ENCODE measurements around the gene SIM1. TPM values are rescaled to one million over a fixed set of nuclear protein-coding genes. Genes with fewer than 3 reads are reported as not detected.

The SIM1 gene
- total RNA-seq, 1 experiment from 2014 or later = not detected

DNA sequence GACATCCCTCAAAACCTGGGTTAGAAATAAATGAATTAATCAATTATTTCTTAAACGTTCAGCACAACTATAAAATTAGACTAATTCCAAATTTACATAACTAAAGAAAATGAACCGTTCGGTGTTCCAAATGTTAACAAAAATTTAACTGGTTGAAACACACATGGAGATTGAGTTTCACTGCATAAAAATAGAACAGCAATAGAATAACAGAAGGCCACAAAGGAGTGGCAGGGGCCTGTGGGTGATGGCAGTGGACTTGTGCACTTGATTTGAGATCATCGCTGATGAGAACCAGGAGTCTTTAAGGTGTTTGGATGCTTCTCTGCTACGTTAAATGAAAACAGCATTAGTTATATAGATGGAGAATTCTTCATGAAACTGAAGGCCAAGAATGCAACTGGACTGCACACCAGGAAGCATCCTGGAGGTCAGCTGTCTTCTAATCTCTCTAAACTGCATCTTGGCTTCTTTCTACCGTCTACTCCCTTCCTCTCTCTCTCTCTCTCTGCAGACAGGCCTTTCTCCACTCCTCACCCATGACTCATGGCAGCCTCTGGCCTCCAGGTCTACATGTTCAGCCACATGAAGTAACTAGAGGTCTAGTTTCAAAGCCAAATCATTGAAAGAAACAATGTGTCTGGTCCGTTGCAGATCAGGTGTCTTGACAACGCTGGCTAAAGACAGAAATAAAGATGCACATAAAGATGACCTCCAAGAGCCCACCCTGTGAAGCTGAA lies 111.3 kb downstream of the SIM1 start:
- H3K4me3 ChIP-seq (ENCODE audit: low read length) = no peak overlapping the region
- 0 out of 2 replicates have a peak overlapping the region, but pooled peaks have one; percentile 13 for H2AFZ ChIP-seq (ENCODE audit: low read length)
- ChIA-PET POLR2A (ENCODE audit: unreplicated experiment) (no interaction called here), CTCF (no interaction called here)
- H3K9ac ChIP-seq (ENCODE audit: low read length) = no peak overlapping the region
- no peak overlapping the region for H3K27ac ChIP-seq (ENCODE audit: low read length)
- no peaks in the 10 kb centered on the region for H3K9me3 ChIP-seq (ENCODE audit: low read length)
- H3K36me3 ChIP-seq (ENCODE audit: low read depth, low read length) = no peaks in the 10 kb centered on the region
- intact Hi-C loops (cut with micrococcal nuclease) = no loop called here
- TF ChIP-seq EZH2phosphoT487 (IDR thresholded peaks at IDR 0.05; ENCODE audit: borderline replicate concordance, low read length) = no peak
- TF ChIP-seq, protein P1, sequence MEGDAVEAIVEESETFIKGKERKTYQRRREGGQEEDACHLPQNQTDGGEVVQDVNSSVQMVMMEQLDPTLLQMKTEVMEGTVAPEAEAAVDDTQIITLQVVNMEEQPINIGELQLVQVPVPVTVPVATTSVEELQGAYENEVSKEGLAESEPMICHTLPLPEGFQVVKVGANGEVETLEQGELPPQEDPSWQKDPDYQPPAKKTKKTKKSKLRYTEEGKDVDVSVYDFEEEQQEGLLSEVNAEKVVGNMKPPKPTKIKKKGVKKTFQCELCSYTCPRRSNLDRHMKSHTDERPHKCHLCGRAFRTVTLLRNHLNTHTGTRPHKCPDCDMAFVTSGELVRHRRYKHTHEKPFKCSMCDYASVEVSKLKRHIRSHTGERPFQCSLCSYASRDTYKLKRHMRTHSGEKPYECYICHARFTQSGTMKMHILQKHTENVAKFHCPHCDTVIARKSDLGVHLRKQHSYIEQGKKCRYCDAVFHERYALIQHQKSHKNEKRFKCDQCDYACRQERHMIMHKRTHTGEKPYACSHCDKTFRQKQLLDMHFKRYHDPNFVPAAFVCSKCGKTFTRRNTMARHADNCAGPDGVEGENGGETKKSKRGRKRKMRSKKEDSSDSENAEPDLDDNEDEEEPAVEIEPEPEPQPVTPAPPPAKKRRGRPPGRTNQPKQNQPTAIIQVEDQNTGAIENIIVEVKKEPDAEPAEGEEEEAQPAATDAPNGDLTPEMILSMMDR (conservative IDR thresholded peaks at IDR 0.05; ENCODE audit: low read depth, low read length) = no peak
- no peak for TF ChIP-seq EZH2 (IDR thresholded peaks at IDR 0.05; ENCODE audit: low read length, unreplicated experiment)
- H4K20me1 ChIP-seq (ENCODE audit: low read length) = no peaks in the 10 kb centered on the region
- no TSS peak for BruUV-seq (replicated peaks)
- H3K79me2 ChIP-seq (ENCODE audit: low read length) = no peaks in the 10 kb centered on the region
- H3K9me2 ChIP-seq (replicated peaks; ENCODE audit: low read length) = no peaks in the 10 kb centered on the region
- no peak overlapping the region for H3K4me2 ChIP-seq (ENCODE audit: low read length)
- ATAC-seq (no peak), DNase-seq (peak; percentile 14)
- H3F3A ChIP-seq (ENCODE audit: low read length, unreplicated experiment) = no peaks in the 10 kb centered on the region
- no peaks in the 10 kb centered on the region for H3K27me3 ChIP-seq (ENCODE audit: low read length)
- 0 out of 2 replicates have a peak, but pooled peaks cover under 1% of the 10 kb centered on the region for H3K4me1 ChIP-seq (ENCODE audit: insufficient read depth, low read length)

DNA sequence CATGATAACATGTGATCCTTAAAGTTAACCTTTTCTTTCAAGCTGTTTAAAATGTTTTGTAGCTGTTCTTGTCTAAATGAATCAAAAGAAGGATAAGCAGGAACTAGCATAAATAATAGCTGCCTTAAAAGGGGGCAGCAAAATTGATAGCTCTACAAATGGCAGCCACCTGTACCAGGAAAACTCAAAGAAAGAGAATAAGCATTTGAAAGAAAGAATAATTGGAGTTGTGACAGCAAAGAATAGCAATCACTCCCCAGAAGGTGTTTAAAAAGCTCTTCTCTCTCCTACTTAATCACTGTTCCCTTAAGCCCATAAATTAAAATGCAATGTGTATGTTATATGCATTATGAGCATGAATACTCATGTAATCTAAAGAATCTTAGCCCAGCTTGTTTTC lies 114.6 kb downstream of the SIM1 start:
- Histone ChIP-seq H2AFZ (ENCODE audit: low read length) (no peak overlapping the region), H3K9ac (ENCODE audit: low read length) (no peak overlapping the region), H3K27ac (ENCODE audit: low read length) (no peak overlapping the region), H4K20me1 (ENCODE audit: low read length) (no peaks in the 10 kb centered on the region), H3K9me3 (ENCODE audit: low read length) (no peaks in the 10 kb centered on the region), H3K4me3 (ENCODE audit: low read length) (no peak overlapping the region), H3F3A (ENCODE audit: low read length, unreplicated experiment) (no peaks in the 10 kb centered on the region), H3K27me3 (ENCODE audit: low read length) (no peaks in the 10 kb centered on the region), H3K9me2 (replicated peaks; ENCODE audit: low read length) (no peaks in the 10 kb centered on the region), H3K36me3 (ENCODE audit: low read depth, low read length) (no peaks in the 10 kb centered on the region), H3K4me2 (ENCODE audit: low read length) (no peak overlapping the region), H3K79me2 (ENCODE audit: low read length) (no peaks in the 10 kb centered on the region), H3K4me1 (ENCODE audit: insufficient read depth, low read length) (peaks cover 28% of the 10 kb centered on the region)
- ChIA-PET POLR2A (ENCODE audit: unreplicated experiment) (interaction anchor here (0.5 kb wide), 1 partner anchor 28 kb away, joined by 3 read pairs; no protein-coding TSS in a partner anchor), CTCF (no interaction called here)
- intact Hi-C loops (cut with micrococcal nuclease) = no loop called here
- DNase-seq = no peak
- BruUV-seq (replicated peaks) = no TSS peak
- no peak for ATAC-seq
- no peak for TF ChIP-seq EZH2 (IDR thresholded peaks at IDR 0.05; ENCODE audit: low read length, unreplicated experiment)
- TF ChIP-seq, protein P1 (conservative IDR thresholded peaks at IDR 0.05; ENCODE audit: low read depth, low read length) = no peak
- TF ChIP-seq EZH2phosphoT487 (IDR thresholded peaks at IDR 0.05; ENCODE audit: borderline replicate concordance, low read length) = no peak

DNA sequence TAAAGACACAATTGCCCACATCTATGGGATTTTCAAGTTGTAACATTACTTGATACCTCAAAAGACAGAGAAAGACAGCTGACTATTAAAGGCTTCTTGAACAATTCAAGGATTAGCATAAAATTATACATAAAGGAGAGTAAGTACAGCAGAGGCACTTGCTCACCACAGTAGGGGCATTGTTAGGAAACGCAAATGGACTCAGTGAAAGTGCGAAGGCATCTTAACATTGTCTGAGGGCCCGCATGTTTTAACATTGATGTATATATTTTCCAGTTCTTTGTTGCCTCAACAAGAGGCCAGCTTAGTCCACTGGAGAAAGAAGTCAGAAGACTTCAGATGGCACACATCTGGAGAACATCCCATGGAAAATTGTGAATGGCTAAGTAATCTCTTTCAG lies 115.4 kb downstream of the SIM1 start:
- intact Hi-C loops (cut with micrococcal nuclease) = no loop called here
- BruUV-seq (replicated peaks) = no TSS peak

More for the DNA sequence above, 115.4 kb downstream of the SIM1 start:
- H3K36me3 ChIP-seq (ENCODE audit: low read depth, low read length) = no peaks in the 10 kb centered on the region
- TF ChIP-seq, protein P1 (conservative IDR thresholded peaks at IDR 0.05; ENCODE audit: low read depth, low read length) = no peak
- TF ChIP-seq EZH2phosphoT487 (IDR thresholded peaks at IDR 0.05; ENCODE audit: borderline replicate concordance, low read length) = no peak
- TF ChIP-seq EZH2 (IDR thresholded peaks at IDR 0.05; ENCODE audit: low read length, unreplicated experiment) = no peak
- H3K9me3 ChIP-seq (ENCODE audit: low read length) = no peaks in the 10 kb centered on the region
- ChIA-PET CTCF (no interaction called here), POLR2A (ENCODE audit: unreplicated experiment) (interaction anchor here (0.5 kb wide), 1 partner anchor 27 kb away, joined by 3 read pairs; no protein-coding TSS in a partner anchor)
- no peak overlapping the region for H3K27ac ChIP-seq (ENCODE audit: low read length)
- no peaks in the 10 kb centered on the region for H3K9me2 ChIP-seq (replicated peaks; ENCODE audit: low read length)
- H2AFZ ChIP-seq (ENCODE audit: low read length) = no peak overlapping the region
- no peaks in the 10 kb centered on the region for H4K20me1 ChIP-seq (ENCODE audit: low read length)
- H3K4me2 ChIP-seq (ENCODE audit: low read length) = no peak overlapping the region
- no peak overlapping the region for H3K4me3 ChIP-seq (ENCODE audit: low read length)
- no peaks in the 10 kb centered on the region for H3F3A ChIP-seq (ENCODE audit: low read length, unreplicated experiment)
- H3K79me2 ChIP-seq (ENCODE audit: low read length) = no peaks in the 10 kb centered on the region
- H3K27me3 ChIP-seq (ENCODE audit: low read length) = no peaks in the 10 kb centered on the region
- no peak overlapping the region for H3K9ac ChIP-seq (ENCODE audit: low read length)
- DNase-seq (no peak), ATAC-seq (no peak)
- peaks cover 34% of the 10 kb centered on the region for H3K4me1 ChIP-seq (ENCODE audit: insufficient read depth, low read length)

Data from PC-3 (cell line).